Fibroblast of lung (primary cell): Measurements from ENCODE around the gene GSTA5. TPM values are rescaled to one million over a fixed set of nuclear protein-coding genes. Genes with fewer than 3 reads are reported as not detected.

Experiments used
- DNase-seq, 2 donors: peaks; one replicate each; pipeline versions ENCODE4 v3.0.0 to v3.0.0-alpha.2; 2010; ENCODE audit warnings: low read depth in 2 of 2
- H2AFZ ChIP-seq: 2 replicates; pipeline ENCODE4 v1.5.1; 2012; ENCODE audit warnings: low read length, control low read depth, inconsistent platforms
- H3K27ac ChIP-seq: 2 replicates; pipeline ENCODE4 v1.5.1; 2011; ENCODE audit warnings: low read length, control low read depth; ENCODE audit not compliant: insufficient read depth
- H3K27me3 ChIP-seq: 2 replicates; pipeline ENCODE4 v1.5.1; 2011; ENCODE audit warnings: mild to moderate bottlenecking, low read length; ENCODE audit not compliant: control insufficient read depth, insufficient read depth
- H3K36me3 ChIP-seq: 2 replicates; pipeline ENCODE4 v1.5.1; 2011; ENCODE audit warnings: low read length; ENCODE audit not compliant: control insufficient read depth, insufficient read depth
- H3K4me1 ChIP-seq: 2 replicates; pipeline ENCODE4 v1.5.1; 2011; ENCODE audit warnings: low read length; ENCODE audit not compliant: control insufficient read depth, insufficient read depth; ENCODE audit errors: extremely low read depth
- H3K4me2 ChIP-seq: 2 replicates; pipeline ENCODE4 v1.5.1; 2011; ENCODE audit warnings: low read length, control low read depth; ENCODE audit not compliant: insufficient read depth; ENCODE audit errors: extremely low read depth
- H3K4me3 ChIP-seq, 4 experiments: fragments of 200-600 bp in 1 of 4; sonication (generic) in 1 of 4; replicated peaks in 1 of 4; 2 replicates each; pipeline ENCODE4 v1.5.1; 2011 to 2016; ENCODE audit warnings: low read length in 4 of 4, low read depth in 3 of 4, mild to moderate bottlenecking in 3 of 4, control low read depth in 2 of 4, inconsistent platforms in 1 of 4, mixed read lengths in 1 of 4; ENCODE audit not compliant: insufficient read depth in 1 of 4; ENCODE audit errors: control extremely low read depth in 1 of 4
- H3K79me2 ChIP-seq: 2 replicates; pipeline ENCODE4 v1.5.1; 2012; ENCODE audit warnings: mild to moderate bottlenecking, low read length, inconsistent platforms; ENCODE audit not compliant: control insufficient read depth, insufficient read depth
- H3K9ac ChIP-seq: 2 replicates; pipeline ENCODE4 v1.5.1; 2011; ENCODE audit warnings: mild to moderate bottlenecking, low read length, control low read depth; ENCODE audit not compliant: insufficient read depth
- H3K9me3 ChIP-seq: 2 replicates; pipeline ENCODE4 v1.5.1; 2012; ENCODE audit warnings: low read depth, low read length; ENCODE audit not compliant: control insufficient read depth, insufficient read depth
- H4K20me1 ChIP-seq: 2 replicates; pipeline ENCODE4 v1.5.1; 2011; ENCODE audit warnings: low read length; ENCODE audit not compliant: control insufficient read depth, insufficient read depth; ENCODE audit errors: extremely low read depth
- EZH2 ChIP-seq: IDR thresholded peaks from 2 replicates; pipeline ENCODE4 v1.5.1; 2012; ENCODE audit warnings: low read length, control low read depth, mild to moderate bottlenecking; ENCODE audit errors: missing control alignments
- polyA plus RNA-seq, 2 donors: library from polyadenylated mRNA; depleted of rRNA in 1 of 2; stranded (reverse) in 1 of 2; unstranded in 1 of 2; fragments of >200 nt; gene quantifications; 2 replicates each; pipeline ENCODE4 v1.2.1, GENCODE V29; 2011 to 2012; ENCODE audit warnings: missing spikeins in 1 of 2
- total RNA-seq: library from RNA; depleted of rRNA; stranded (reverse); fragments of >200 nt; gene quantifications from 2 replicates; pipeline ENCODE4 v1.2.1, GENCODE V29; 2014
- TF ChIP-seq, protein P1 (sequence below), 2 donors: IDR thresholded peaks in 1 of 2; conservative IDR thresholded peaks in 1 of 2; 1 replicate in 1 of 2; 2 replicates in 1 of 2; pipeline ENCODE4 v1.5.1; 2011 to 2012; ENCODE audit warnings: low read length in 2 of 2, control low read depth in 1 of 2, inconsistent platforms in 1 of 2, low read depth in 1 of 2, mild to moderate bottlenecking in 1 of 2

GSTA5 gene
- total and polyA plus RNA-seq, 2 donors (not counting 1 experiment from before 2014, with no cell fraction given) = not detected

DNA sequence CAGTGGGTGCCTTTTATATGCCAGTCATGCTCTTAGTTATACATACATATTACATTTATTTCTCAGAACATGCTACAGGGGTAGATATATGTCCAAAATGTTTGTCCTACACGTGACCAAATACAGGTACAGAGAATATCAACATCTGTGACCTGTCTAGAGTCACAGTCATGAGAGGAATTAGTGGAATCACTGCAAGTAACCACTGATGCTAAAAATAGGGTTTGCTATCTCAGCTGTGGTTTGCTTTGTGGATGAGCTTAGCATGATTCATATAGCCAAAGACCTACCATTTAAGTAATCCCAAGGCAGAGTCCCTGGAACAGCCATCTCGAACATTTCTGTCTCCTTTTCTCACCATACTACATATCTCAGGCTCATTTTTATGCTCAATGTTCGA is 36.6 kb upstream of the GSTA5 start:
- H3K36me3 ChIP-seq = no peaks in the 10 kb centered on the region
- no peak overlapping the region for H3K4me3 ChIP-seq
- TF ChIP-seq, protein P1, sequence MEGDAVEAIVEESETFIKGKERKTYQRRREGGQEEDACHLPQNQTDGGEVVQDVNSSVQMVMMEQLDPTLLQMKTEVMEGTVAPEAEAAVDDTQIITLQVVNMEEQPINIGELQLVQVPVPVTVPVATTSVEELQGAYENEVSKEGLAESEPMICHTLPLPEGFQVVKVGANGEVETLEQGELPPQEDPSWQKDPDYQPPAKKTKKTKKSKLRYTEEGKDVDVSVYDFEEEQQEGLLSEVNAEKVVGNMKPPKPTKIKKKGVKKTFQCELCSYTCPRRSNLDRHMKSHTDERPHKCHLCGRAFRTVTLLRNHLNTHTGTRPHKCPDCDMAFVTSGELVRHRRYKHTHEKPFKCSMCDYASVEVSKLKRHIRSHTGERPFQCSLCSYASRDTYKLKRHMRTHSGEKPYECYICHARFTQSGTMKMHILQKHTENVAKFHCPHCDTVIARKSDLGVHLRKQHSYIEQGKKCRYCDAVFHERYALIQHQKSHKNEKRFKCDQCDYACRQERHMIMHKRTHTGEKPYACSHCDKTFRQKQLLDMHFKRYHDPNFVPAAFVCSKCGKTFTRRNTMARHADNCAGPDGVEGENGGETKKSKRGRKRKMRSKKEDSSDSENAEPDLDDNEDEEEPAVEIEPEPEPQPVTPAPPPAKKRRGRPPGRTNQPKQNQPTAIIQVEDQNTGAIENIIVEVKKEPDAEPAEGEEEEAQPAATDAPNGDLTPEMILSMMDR (conservative IDR thresholded peaks at IDR 0.05 in 1 of 2, IDR thresholded peaks at IDR 0.05 in 1 of 2; ENCODE audit: low read depth in 1 of 2, low read length in 2 of 2) = no peak
- TF ChIP-seq EZH2 = no peak
- H3K4me2 ChIP-seq = no peak overlapping the region
- H3K4me1 ChIP-seq = peaks cover 7% of the 10 kb centered on the region
- no peaks in the 10 kb centered on the region for H3K27me3 ChIP-seq
- no peak overlapping the region for H2AFZ ChIP-seq
- H3K9ac ChIP-seq = no peak overlapping the region
- no peak overlapping the region for H3K27ac ChIP-seq
- DNase-seq = peak; percentile 92 to 97
- H4K20me1 ChIP-seq = no peaks in the 10 kb centered on the region
- no peaks in the 10 kb centered on the region for H3K79me2 ChIP-seq
- H3K9me3 ChIP-seq = no peaks in the 10 kb centered on the region

DNA sequence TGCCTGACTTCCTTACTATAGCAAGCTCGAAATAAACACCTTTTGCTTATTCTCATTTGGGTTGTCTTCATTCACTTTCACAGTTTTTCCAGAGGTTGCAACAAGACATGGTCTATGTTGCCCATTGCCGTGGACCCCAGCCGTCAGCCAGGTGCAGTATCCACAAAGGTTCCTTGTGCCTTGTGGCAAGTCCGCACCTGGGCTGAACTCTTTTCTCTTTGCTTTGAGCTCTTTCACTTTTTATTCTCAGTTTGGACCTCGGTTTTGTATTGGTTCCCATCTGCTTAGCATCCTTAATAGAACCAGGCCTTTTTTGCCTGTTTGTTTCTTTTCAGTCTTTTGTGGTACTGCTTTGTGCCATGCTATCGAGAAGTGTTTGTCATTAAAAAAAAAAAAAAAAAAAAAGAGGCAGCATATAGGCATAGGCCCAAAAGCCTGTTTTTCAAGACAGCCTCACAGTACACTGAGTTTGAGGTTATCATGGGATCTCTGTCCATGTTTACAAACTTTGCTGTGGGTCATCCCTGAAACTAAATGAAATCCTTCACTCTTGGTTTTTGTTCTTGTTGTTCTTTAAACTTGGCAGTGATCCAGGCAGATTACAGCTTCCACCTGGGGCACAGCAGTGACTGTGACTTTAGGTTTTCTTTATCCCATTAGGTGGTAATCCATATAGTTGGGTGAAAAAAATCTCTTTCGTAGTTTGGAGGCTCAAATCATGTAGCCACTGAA is 35.6 kb upstream of the GSTA5 start:
- Histone ChIP-seq H3K27ac (no peak overlapping the region), H3K36me3 (no peaks in the 10 kb centered on the region), H3K4me2 (no peak overlapping the region), H3K9ac (no peak overlapping the region), H3K4me1 (peaks cover 5% of the 10 kb centered on the region), H3K9me3 (no peaks in the 10 kb centered on the region), H3K79me2 (no peaks in the 10 kb centered on the region), H2AFZ (no peak overlapping the region), H4K20me1 (no peaks in the 10 kb centered on the region), H3K27me3 (no peaks in the 10 kb centered on the region), H3K4me3 (no peak overlapping the region)
- DNase-seq = peak in 1 of 2 donors; percentile 54
- TF ChIP-seq, protein P1 (conservative IDR thresholded peaks at IDR 0.05 in 1 of 2, IDR thresholded peaks at IDR 0.05 in 1 of 2; ENCODE audit: low read depth in 1 of 2, low read length in 2 of 2) = no peak
- no peak for TF ChIP-seq EZH2

DNA sequence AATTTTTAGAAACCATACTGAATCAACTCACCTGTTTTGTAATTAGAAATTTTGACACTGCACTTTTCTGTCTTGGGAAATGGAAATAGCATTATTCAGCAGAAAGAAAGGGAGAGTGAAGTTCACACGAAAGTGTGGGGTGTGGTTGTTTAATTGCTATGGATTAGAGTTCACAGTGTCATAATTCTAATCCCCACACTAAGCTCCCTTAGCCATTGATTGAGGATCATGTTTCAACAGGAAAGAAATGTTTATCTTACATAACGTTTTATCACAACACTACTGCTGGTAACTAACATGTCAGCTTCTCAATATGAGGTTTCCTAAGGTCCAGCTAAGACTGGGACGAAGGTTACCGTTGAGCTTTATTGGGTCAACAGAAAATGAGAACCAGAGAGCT is 31.4 kb upstream of the GSTA5 start:
- Histone ChIP-seq H3K27ac (no peak overlapping the region), H4K20me1 (no peaks in the 10 kb centered on the region), H3K79me2 (no peaks in the 10 kb centered on the region), H3K4me2 (no peak overlapping the region), H2AFZ (no peak overlapping the region), H3K4me3 (no peak overlapping the region), H3K9ac (no peak overlapping the region), H3K27me3 (no peaks in the 10 kb centered on the region), H3K36me3 (no peaks in the 10 kb centered on the region), H3K9me3 (no peaks in the 10 kb centered on the region), H3K4me1 (no peaks in the 10 kb centered on the region)
- TF ChIP-seq, protein P1 (conservative IDR thresholded peaks at IDR 0.05 in 1 of 2, IDR thresholded peaks at IDR 0.05 in 1 of 2; ENCODE audit: low read depth in 1 of 2, low read length in 2 of 2) = no peak
- TF ChIP-seq EZH2 = no peak
- peak in 1 of 2 donors; percentile 42 for DNase-seq
